SK-N-SH treated with all-trans-retinoic acid at 6 μM for 48 hours (cell line): ENCODE results near the gene PP2D1.

Source experiments
- ATAC-seq: fragments of 200-7000 bp; cut with Tn5 transposase; 3 replicates; pipeline ENCODE4 v1.9.1; 2020; ENCODE audit warnings: mild to moderate bottlenecking, moderate library complexity
- CSDC2 ChIP-seq: fragments of 250-450 bp; sonication (Bioruptor Pico); IDR thresholded peaks from 2 replicates; pipeline ENCODE4 v1.5.0; 2020; ENCODE audit warnings: mild to moderate bottlenecking, moderate library complexity
- CSRNP3 ChIP-seq: fragments of 250-450 bp; sonication (Bioruptor Pico); IDR thresholded peaks from 2 replicates; pipeline ENCODE4 v1.5.1; 2021; ENCODE audit warnings: mild to moderate bottlenecking, moderate library complexity
- ESRRG ChIP-seq: fragments of 250-450 bp; sonication (Bioruptor Pico); IDR thresholded peaks from 2 replicates; pipeline ENCODE4 v1.6.1; 2021; ENCODE audit warnings: mild to moderate bottlenecking
- GLIS3 ChIP-seq: fragments of 250-450 bp; sonication (Bioruptor Pico); IDR thresholded peaks from 2 replicates; pipeline ENCODE4 v1.5.0; 2020; ENCODE audit warnings: mild to moderate bottlenecking, moderate library complexity
- ISL1 ChIP-seq: fragments of 250-450 bp; sonication (Bioruptor Pico); IDR thresholded peaks from 2 replicates; pipeline ENCODE4 v2.1.2; 2022; ENCODE audit warnings: mild to moderate bottlenecking, moderate library complexity
- OSR1 ChIP-seq: fragments of 250-450 bp; sonication (Bioruptor Pico); IDR thresholded peaks from 2 replicates; pipeline ENCODE4 v1.8.0; 2022; ENCODE audit warnings: moderate library complexity, mild to moderate bottlenecking, inconsistent platforms
- POU6F1 ChIP-seq: fragments of 250-450 bp; sonication (Bioruptor Pico); IDR thresholded peaks from 2 replicates; pipeline ENCODE4 v1.8.0; 2021; ENCODE audit warnings: low read depth, mild to moderate bottlenecking, moderate library complexity, borderline replicate concordance
- PPARA ChIP-seq: fragments of 250-450 bp; sonication (Bioruptor Pico); IDR thresholded peaks from 2 replicates; pipeline ENCODE4 v1.5.0; 2020; ENCODE audit warnings: mild to moderate bottlenecking, borderline replicate concordance
- RARB ChIP-seq: fragments of 250-450 bp; sonication (Bioruptor Pico); IDR thresholded peaks from 2 replicates; pipeline ENCODE4 v1.8.0; 2021; ENCODE audit warnings: mild to moderate bottlenecking, moderate library complexity
- TCF4 ChIP-seq: fragments of 250-450 bp; sonication (Bioruptor Pico); IDR thresholded peaks from 2 replicates; pipeline ENCODE4 v1.8.0; 2021; ENCODE audit warnings: mild to moderate bottlenecking, moderate library complexity, borderline replicate concordance
- TOX ChIP-seq: fragments of 250-450 bp; sonication (Bioruptor Pico); IDR thresholded peaks from 2 replicates; pipeline ENCODE4 v1.8.0; 2021; ENCODE audit warnings: mild to moderate bottlenecking, moderate library complexity, borderline replicate concordance
- ZC3H10 ChIP-seq: fragments of 250-450 bp; sonication (Bioruptor Pico); IDR thresholded peaks from 2 replicates; pipeline ENCODE4 v1.5.1; 2021; ENCODE audit warnings: mild to moderate bottlenecking, moderate library complexity
- ZFP3 ChIP-seq: fragments of 250-450 bp; sonication (Bioruptor Pico); IDR thresholded peaks from 2 replicates; pipeline ENCODE4 v1.5.0; 2020; ENCODE audit warnings: mild to moderate bottlenecking, moderate library complexity
- ZFP30 ChIP-seq: fragments of 450-650 bp; formaldehyde crosslinking; IDR thresholded peaks from 2 replicates; pipeline ENCODE4 v1.5.0; 2022; ENCODE audit warnings: mild to moderate bottlenecking, moderate library complexity
- ZNF70 ChIP-seq: fragments of 450-650 bp; formaldehyde crosslinking; IDR thresholded peaks from 2 replicates; pipeline ENCODE4 v1.5.0; 2020; ENCODE audit warnings: mild to moderate bottlenecking, moderate library complexity
- TF ChIP-seq, protein P1 (sequence below): fragments of 250-450 bp; sonication (Bioruptor Pico); IDR thresholded peaks from 2 replicates; pipeline ENCODE4 v1.8.0; 2020; ENCODE audit warnings: mild to moderate bottlenecking, moderate library complexity, borderline replicate concordance

The PP2D1 gene

DNA sequence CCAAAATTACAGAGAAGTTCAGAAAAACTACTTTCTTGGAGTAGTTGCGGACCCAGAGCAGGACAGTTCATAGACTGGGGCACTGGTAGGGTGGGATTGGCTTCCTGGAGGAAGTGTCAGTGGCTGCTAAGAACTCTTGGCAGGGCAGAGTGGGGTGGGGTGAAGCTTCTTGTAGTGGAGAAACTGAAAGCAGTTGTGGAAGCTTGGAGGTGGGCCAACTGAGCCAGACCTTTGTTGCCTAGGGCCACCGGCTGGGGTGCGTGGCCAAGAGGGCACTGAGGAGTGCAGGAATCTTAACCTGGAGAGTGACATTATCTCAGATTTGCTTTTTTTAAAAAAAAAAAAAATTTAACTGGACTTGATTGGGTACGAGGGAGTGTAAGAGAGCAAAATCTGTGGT is 31.3 kb upstream of the PP2D1 start (continued):
- TF ChIP-seq CSRNP3 (no peak), ZFP3 (CRISPR knock-in tag) (no peak), ZC3H10 (CRISPR knock-in tag) (no peak)
- TF ChIP-seq, all 23 proteins: peak for 0

- no peak for TF ChIP-seq ISL1
- no peak for TF ChIP-seq TOX (CRISPR knock-in tag)
- no peak for TF ChIP-seq PPARA (CRISPR knock-in tag)
- TF ChIP-seq CSDC2 (CRISPR knock-in tag): no peak
- TF ChIP-seq GLIS3 (CRISPR knock-in tag): no peak
- no peak for TF ChIP-seq ZNF70 (CRISPR knock-in tag)
- no peak for TF ChIP-seq ESRRG (CRISPR knock-in tag)
- ATAC-seq: no peak
Observed at GRCh38 chr3:20042331-20042730, 30.3 kb upstream of the PP2D1 start.

DNA sequence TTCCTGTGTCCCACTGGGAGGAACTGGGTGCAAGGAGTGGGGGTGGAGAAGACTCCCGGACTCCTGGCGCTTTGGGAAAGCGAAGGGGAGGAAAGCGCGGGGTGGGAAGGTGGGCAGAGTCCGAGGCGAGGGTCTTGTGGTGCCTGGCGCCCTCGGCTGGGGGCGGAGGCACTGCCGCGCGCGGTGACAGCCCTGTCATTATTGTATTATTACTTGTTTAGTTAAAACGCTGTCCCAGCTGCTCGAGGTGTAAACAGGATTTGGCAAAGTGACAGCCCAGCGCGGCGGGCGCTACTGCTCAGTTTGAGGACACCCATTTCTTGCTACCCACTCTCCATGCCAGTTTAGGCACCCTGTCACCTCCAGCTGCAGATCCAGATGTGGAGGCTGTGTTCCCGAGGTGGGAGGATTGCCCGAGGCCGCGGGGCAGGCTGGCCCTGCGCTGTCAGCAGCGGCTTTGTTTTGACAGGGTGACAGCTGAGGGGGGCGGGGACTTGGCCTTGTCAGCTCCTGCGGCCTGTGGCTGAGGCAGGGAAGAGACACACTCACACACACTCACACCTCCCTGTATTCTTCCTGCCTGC is 29.2 kb upstream of the PP2D1 start:
- peak; percentile 41 for ATAC-seq
- TF ChIP-seq TOX (CRISPR knock-in tag) (no peak), PPARA (CRISPR knock-in tag) (no peak), RARB (no peak), ZFP3 (CRISPR knock-in tag) (no peak), GLIS3 (CRISPR knock-in tag) (no peak), ISL1 (no peak), ZC3H10 (CRISPR knock-in tag) (no peak), TCF4 (CRISPR knock-in tag) (no peak), OSR1 (no peak), POU6F1 (CRISPR knock-in tag) (no peak), CSRNP3 (no peak), ZFP30 (CRISPR knock-in tag) (no peak)
- TF ChIP-seq, protein P1, sequence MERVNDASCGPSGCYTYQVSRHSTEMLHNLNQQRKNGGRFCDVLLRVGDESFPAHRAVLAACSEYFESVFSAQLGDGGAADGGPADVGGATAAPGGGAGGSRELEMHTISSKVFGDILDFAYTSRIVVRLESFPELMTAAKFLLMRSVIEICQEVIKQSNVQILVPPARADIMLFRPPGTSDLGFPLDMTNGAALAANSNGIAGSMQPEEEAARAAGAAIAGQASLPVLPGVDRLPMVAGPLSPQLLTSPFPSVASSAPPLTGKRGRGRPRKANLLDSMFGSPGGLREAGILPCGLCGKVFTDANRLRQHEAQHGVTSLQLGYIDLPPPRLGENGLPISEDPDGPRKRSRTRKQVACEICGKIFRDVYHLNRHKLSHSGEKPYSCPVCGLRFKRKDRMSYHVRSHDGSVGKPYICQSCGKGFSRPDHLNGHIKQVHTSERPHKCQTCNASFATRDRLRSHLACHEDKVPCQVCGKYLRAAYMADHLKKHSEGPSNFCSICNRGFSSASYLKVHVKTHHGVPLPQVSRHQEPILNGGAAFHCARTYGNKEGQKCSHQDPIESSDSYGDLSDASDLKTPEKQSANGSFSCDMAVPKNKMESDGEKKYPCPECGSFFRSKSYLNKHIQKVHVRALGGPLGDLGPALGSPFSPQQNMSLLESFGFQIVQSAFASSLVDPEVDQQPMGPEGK: no peak
- TF ChIP-seq, all 23 proteins: peak for 0

DNA sequence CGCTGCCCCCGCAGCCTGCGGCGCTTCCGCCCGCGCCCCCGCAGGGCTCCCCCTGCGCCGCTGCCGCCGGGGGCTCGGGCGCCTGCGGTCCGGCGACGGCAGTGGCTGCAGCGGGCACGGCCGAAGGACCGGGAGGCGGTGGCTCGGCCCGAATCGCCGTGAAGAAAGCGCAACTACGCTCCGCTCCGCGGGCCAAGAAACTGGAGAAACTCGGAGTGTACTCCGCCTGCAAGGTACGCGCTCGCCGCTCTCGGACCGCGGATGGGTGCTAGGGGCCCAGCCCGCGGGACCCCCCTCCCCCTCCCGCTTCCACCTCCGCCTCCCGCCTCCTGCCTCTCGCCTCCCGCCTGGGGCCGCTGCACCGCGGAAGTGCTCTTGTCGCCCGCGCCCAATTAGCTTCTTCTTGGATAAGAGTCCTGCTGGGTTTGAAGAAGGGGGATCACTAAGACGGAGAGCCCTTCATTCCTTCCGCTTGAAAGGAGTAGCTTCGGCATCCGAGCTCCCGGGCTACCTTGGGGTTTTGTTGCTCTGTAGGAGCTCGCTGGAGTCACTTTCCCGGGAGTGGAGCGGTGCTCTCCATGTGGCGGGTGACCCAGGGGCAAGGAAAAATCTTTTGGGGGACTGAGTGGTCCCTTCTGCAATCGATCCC is 28.6 kb upstream of the PP2D1 start:
- peak; percentile 54 for ATAC-seq
- TF ChIP-seq, protein P1: no peak
- peak; percentile 33; the same call in 1 of the 2 replicates for TF ChIP-seq ZNF70 (CRISPR knock-in tag)
- TF ChIP-seq ZFP3 (CRISPR knock-in tag): peak; percentile 100
